GM20000 (cell line): Measurements from ENCODE around the gene LAMB1.

Experiments used
- DNase-seq: peaks from one replicate; pipeline ENCODE4 v3.0.0; 2012; ENCODE audit warnings: low spot score
- CTCF ChIP-seq: IDR thresholded peaks from 2 replicates; pipeline ENCODE4 v1.5.1; 2012; ENCODE audit warnings: mild to moderate bottlenecking, control low read depth; ENCODE audit errors: extremely low read depth, missing control alignments

LAMB1 gene

GRCh38 chr7:107975394-107976013, 27.5 kb downstream of the LAMB1 start:
- no peak for TF ChIP-seq CTCF
- no peak for DNase-seq

GRCh38 chr7:107973861-107974260, 29.1 kb downstream of the LAMB1 start:
- no peak for TF ChIP-seq CTCF
- no peak for DNase-seq

GRCh38 chr7:107972941-107973376, 30.0 kb downstream of the LAMB1 start:
- TF ChIP-seq CTCF = no peak
- no peak for DNase-seq

GRCh38 chr7:107972075-107972482, 30.9 kb downstream of the LAMB1 start:
- DNase-seq = no peak
- no peak for TF ChIP-seq CTCF

GRCh38 chr7:107971613-107972012, 31.3 kb downstream of the LAMB1 start:
- no peak for DNase-seq
- no peak for TF ChIP-seq CTCF

GRCh38 chr7:107971100-107971499, 31.9 kb downstream of the LAMB1 start:
- no peak for TF ChIP-seq CTCF
- DNase-seq = no peak

GRCh38 chr7:107969856-107970255, 33.1 kb downstream of the LAMB1 start:
- DNase-seq = no peak
- TF ChIP-seq CTCF = no peak
